GM18909 (cell line): ENCODE data around the gene MEOX2.

Experiments used
- ATAC-seq: cut with Tn5 transposase; IDR thresholded peaks from one replicate; pipeline ENCODE4 v1.9.1; 2021; ENCODE audit warnings: mild to moderate bottlenecking; ENCODE audit not compliant: unreplicated experiment, poor library complexity

The MEOX2 gene

GRCh38 chr7:15682111-15682510, 4.4 kb downstream of the MEOX2 start:
- no peak for ATAC-seq

DNA sequence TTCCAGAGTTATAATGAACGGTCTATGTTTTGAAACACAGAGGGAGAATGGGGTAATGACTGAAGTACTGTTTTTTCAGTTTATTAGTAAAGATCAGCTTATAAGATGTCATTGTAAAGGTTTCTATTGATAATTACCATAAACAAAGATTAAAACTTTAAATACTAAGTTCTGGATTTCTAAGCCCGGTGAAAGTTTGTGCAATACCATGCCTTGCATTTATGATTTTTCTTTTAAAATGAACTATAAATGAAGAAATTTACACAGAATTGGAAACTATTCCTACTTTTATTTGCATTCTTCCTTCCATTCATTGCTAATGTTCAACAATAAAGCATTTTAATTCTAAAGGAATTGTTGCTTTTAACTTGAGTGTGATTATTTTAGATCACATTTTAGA, 4.9 kb downstream of the MEOX2 start:
- ATAC-seq: no peak

GRCh38 chr7:15681186-15681585, 5.3 kb downstream of the MEOX2 start:
- ATAC-seq: no peak

DNA sequence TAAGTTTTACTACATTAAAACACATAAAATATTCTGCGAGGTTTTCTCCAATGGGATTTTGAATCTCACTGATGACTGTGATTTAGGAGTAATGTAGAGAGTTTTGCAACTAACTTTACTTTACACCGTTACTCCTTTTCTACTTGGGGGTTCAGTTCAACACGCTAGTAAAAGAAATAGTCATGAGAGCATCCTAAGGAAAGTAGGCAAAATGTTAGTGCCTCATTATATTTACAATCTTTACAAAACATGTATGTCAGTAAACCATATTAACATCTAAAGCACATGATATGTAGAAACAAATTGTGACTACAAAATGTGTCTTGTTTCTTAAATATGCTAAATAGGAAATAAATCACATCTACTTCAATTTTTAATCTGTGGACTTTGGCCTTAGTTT, 6.0 kb downstream of the MEOX2 start:
- no peak for ATAC-seq

- no peak for ATAC-seq
These were observed 7.2 kb downstream of the MEOX2 start for GRCh38 chr7:15679306-15679705.

DNA sequence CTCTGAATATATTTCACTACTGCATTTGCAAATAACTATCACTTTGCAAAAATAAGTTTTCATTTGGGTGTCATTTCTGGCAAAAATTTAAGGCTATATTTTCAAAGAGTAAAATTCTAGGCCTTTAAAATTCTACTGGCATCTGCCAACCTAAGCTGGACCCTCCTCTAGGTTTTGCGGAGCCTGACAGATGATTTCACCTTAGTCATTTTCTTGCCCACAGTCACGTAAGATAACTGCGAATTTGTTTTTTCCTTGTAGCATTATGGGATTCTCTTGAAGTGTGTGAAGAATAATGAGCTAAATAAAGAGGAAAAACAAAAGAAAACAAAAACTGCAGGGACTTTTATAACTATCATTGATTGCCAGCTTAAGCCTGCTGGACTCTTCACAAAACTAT, 7.8 kb downstream of the MEOX2 start:
- no peak for ATAC-seq

GRCh38 chr7:15675379-15675778, 11.1 kb downstream of the MEOX2 start:
- ATAC-seq: no peak

- no peak for ATAC-seq
These were observed 11.9 kb downstream of the MEOX2 start for GRCh38 chr7:15674586-15674985.

DNA sequence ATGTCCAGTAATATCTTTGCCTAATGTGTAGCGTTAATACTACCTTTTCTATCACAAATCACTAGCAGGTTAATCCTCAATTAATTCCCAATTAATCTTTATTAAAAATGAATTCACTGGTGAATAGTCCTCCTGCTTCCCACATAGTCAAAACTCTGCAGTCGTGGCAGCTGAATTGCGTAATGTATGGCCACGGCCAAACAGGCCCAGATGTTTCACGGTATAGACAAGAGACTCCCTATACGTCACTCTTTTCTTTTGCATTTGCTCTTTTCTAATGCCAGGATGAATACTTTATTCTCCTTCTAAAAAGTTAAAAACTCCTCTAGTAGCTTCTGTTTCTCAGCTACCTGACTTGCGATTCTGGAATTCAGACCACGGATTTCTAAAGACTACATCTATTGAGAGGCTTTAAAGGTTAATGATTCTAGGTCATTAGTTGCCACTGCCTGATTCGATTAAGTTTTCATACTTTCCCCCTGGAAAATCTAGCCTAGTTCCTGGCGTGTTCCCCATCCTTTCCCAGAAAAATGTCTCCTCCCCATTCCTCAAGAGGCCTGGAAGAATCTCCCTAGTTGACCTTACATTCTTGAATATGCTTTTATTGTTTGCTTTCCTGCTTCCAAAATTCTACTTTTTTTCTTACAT, 16.9 kb downstream of the MEOX2 start:
- no peak for ATAC-seq

DNA sequence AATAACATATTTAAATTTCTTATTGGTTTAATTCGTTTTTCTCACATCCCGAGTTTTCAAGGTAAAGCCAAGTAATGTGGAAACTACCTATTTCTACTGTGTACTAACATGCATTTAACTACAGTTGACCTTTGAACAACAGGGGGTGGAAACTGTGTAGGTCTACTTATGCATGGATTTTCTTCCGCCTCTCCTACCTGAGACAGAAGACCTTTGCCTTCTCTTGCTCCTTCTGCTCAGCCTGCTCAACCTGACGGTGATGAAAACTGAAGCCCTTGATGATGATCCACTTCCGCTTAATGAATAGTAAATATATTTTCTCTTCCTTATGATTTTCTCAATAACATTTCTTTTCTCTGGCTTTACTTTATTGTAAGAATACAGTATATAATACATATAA, 18.5 kb downstream of the MEOX2 start:
- ATAC-seq: no peak

- no peak for ATAC-seq
These were observed 24.0 kb downstream of the MEOX2 start for GRCh38 chr7:15662451-15662850.

DNA sequence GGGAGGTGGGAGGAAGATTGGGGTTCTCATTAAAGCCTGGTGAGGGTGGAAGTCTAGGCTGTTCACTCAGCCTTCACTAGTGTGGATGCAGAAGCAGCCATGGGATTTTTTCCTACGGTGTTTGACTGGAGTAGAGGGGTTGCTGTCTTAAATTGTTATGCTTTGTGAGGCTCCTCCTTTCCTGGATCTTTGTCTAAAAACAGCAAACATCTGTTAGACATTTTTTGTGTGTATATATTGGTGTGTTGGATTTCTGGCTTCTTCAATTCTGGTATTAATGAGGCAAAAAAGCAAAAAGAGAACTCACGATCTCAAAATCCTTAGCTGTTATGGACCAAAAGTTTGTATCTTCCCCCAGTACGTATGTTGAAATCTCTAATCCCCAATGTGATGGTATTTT, 28.2 kb downstream of the MEOX2 start:
- ATAC-seq: no peak

DNA sequence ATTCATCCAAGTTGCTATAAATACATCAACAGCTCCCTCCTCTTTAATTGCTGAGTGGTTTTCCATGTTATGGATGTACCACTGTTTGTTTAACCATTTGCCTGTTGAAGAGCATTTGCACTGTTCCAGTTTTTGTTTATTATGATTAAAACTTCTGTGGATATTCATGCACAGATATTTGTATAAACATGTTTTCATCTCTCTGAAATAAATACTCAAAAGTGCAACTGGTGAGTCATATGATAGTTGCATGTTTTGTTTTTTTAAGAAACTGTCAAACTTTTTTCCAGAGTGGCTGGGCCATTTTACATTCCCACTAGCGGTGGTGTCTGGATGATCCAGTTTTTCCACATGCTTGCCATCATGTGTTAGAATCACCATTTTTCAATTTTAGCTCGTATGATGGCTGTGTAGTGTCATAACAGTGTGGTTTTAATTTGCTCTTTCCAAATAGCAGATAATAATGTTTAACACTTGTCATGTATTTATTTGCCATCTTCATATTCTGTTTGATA, 33.6 kb downstream of the MEOX2 start:
- ATAC-seq: no peak

DNA sequence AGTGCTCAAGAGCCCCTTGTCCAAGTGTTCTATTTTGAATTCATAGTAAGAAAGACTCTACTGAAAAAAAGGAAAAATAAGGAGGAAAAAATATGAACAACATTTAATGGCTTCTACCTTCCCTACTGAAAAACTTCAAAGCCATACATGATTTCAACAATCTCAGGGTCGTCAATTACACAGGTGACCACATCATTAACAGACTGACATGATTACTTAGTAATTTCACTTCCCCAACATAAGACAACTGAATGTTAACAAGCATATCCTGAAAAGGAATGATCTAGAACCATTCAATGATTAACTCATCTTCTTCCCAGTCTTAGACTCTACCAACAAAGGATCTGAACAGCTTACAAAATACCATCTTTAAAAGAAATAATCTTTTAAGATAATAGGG, 34.8 kb downstream of the MEOX2 start:
- ATAC-seq: no peak

- ATAC-seq: no peak
These were observed 35.7 kb downstream of the MEOX2 start for GRCh38 chr7:15650787-15651186.

DNA sequence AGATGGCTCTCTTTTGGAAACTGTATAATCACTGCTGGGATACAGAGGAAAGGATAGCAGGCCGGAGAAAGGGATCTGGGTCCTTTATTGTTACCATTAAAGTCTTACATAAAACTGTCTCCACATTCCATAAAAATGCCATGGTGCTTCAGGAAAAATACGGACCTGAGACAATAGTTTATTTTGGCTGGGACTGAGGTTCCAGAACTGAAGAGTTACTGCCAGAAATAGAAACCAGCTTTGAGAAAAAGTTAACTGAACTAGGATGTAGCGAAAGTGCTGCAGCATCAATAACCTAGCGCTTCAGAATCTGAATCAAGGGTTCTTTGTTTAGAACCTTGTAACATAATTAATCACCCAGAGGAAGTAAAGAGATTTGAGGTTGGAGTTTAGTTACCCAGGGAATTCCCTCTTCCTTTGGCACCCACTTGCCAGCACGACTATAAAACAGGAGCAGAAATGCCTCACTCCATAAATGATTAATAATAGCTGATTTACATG, 38.0 kb downstream of the MEOX2 start:
- no peak for ATAC-seq

DNA sequence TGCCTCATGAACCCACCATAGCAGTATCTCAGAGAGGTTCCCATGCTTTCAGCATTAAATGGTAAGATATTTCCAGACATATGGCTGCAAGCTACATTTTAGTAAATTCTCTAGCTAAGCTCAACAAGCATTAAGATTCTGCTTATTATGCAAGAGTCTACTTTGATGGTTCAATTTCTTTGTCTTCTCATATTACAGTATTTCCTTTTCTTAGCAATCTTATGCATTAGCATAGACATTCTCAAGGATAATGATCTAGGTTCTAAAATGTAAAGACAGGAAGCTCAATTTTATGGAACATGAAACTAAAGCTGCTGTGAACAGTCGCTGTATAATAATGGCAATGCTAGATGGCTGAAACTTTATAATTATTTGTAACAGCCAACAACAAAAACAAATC, 39.2 kb downstream of the MEOX2 start:
- ATAC-seq: no peak

DNA sequence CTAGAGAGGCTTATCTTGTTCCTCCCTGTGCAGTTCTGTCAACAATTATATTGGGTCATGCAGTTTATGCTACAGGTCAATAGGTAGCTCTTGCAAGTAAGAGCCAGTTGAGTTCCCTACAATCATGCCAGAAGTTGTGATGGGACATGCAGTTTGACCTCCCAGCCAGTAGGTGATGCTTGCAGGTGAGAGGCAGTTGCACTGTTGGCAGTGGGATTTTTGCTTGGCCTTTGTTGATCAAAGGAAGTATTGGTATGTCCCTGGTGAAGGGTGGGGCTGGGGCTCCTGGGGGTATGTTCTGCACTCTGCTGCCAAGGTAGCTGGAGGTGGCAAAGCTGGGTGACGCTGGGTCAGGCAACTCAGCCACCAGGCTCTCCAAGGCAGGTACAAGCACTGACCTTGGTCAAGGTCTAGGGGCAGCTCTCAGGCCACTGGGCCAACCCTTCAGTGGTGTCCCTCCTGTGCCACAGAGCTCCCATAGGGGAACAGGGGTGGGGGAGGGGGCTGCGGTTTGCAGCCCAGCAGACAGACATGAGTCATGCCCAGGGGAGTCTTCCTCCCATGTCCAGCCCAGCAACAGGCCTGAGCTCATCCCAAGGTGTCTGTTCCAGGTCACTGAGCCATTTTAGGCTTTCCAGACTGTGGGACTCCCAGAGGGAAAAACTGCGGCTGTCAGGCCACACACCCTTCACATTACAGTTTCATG, 43.3 kb downstream of the MEOX2 start:
- no peak for ATAC-seq

DNA sequence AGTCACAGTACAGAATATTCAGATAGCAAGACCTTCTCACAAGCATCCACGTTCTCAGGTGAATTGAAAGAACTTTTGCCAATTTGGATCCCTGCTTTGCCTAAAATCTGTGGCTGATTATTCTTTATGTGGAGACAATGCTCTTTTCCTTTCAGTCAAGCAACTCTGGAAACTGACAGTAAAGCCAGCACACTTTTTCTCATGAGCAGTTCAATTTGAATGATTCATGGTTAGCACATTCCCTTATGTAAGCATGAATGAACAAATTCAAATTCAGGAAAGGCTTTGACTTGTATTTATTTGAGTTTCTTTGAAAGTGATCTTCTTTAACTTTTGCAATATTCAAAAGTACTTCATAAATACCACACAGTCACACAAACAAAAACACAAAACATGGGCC, 57.6 kb downstream of the MEOX2 start:
- ATAC-seq: no peak

DNA sequence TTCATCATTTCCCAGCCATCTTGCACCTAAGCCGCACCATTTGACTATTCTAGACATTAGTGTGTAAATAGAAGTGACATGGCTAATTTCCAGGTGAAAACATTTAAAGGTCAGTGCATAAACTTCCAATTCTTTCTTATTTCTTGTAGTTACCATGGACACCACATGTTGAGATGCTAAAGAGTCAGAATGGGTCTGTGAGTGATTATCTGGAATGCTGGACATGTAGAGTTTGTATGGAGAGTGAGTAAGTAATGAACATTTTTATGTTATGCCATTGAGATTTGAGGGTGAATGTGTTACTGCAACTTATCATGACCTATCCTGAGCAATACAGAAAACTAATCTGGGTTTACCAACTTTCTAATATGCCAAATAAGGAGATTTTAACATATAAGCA, 60.4 kb downstream of the MEOX2 start:
- no peak for ATAC-seq

DNA sequence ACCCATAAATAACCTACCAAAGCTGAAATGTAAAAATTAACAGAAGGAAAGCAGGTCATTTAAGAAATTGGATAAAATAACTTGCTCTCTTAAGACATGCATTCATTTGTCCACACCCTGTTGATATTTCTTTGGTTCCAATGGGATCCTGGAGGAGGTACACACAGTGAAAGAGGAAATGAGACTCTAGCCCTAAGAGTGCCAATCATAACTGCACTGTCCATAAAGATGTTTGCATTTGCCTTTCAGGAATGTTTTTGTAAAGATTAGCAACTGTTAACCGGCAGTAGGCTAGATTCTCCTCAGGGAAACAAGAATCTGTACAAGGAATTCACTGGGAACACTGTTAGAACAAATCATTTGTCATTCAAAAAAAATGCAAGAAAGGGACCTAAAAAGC, 61.0 kb downstream of the MEOX2 start:
- no peak for ATAC-seq

DNA sequence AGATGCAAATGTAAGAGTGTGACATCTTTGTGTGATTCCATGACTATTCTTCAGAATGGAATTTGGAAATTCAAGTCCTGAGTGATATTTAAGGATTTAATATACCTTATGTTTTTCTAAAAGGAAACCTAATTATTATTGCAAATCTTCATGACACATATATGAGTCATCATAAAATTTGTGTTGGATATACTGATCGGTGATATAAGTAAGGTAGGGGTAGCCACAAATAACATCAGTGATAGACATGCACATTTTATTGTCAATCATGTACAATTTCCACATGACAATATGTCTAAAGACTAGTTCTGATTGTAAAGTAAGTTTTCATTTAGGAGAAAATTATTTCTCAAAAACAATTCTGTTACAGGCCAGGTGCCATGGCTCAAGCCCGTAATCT, 65.0 kb downstream of the MEOX2 start:
- no peak for ATAC-seq
